GM21576 (cell line): Measurements from ENCODE around the gene FLT4.

Source experiments
- ATAC-seq: cut with Tn5 transposase; IDR thresholded peaks from one replicate; pipeline ENCODE4 v1.9.1; 2021; ENCODE audit warnings: mild to moderate bottlenecking, moderate library complexity; ENCODE audit not compliant: unreplicated experiment

The FLT4 gene

GRCh38 chr5:180609386-180609785 is 40.0 kb downstream of the FLT4 start:
- no peak for ATAC-seq

- ATAC-seq = no peak
Observed at GRCh38 chr5:180608572-180609310, 40.7 kb downstream of the FLT4 start.

- no peak for ATAC-seq
Observed at GRCh38 chr5:180607861-180608571, 41.4 kb downstream of the FLT4 start.

- no peak for ATAC-seq
Observed at GRCh38 chr5:180606215-180606785, 43.1 kb downstream of the FLT4 start.

- no peak for ATAC-seq
Observed at GRCh38 chr5:180605554-180606214, 43.7 kb downstream of the FLT4 start.

GRCh38 chr5:180604271-180604670 is 45.1 kb downstream of the FLT4 start:
- ATAC-seq = no peak

- no peak for ATAC-seq
Observed at GRCh38 chr5:180603076-180603594, 46.3 kb downstream of the FLT4 start.

- no peak for ATAC-seq
Observed at GRCh38 chr5:180602481-180603075, 46.8 kb downstream of the FLT4 start.

- ATAC-seq = no peak
Observed at GRCh38 chr5:180601591-180602480, 47.6 kb downstream of the FLT4 start.

GRCh38 chr5:180600554-180601041 is 48.8 kb downstream of the FLT4 start:
- no peak for ATAC-seq

GRCh38 chr5:180599981-180600553 is 49.3 kb downstream of the FLT4 start:
- no peak for ATAC-seq

- ATAC-seq = no peak
Observed at GRCh38 chr5:180599590-180599914, 49.8 kb downstream of the FLT4 start.

GRCh38 chr5:180598797-180599589 is 50.4 kb downstream of the FLT4 start:
- ATAC-seq = no peak

GRCh38 chr5:180598316-180598701 is 51.1 kb downstream of the FLT4 start:
- no peak for ATAC-seq

GRCh38 chr5:180596668-180597231 is 52.6 kb downstream of the FLT4 start:
- ATAC-seq = no peak

- ATAC-seq = no peak
Observed at GRCh38 chr5:180596115-180596667, 53.2 kb downstream of the FLT4 start.

GRCh38 chr5:180595381-180596114 is 53.9 kb downstream of the FLT4 start:
- no peak for ATAC-seq

- no peak for ATAC-seq
Observed at GRCh38 chr5:180595046-180595379, 54.4 kb downstream of the FLT4 start.
